Smooth muscle cell (in vitro differentiated cells): Measurements from ENCODE around the gene GNAI2. TPM values are rescaled to one million over a fixed set of nuclear protein-coding genes. Genes with fewer than 3 reads are reported as not detected.

Experiments used
- DNase-seq: peaks from one replicate; lab custom pipeline; 2025; ENCODE audit not compliant: unreplicated experiment; lab: John Stamatoyannopoulos, UW
- H2AFZ ChIP-seq: fragments of 200-600 bp; sonication (generic); 2 replicates; pipeline ENCODE4 v1.6.0; 2016; ENCODE audit warnings: antibody characterized with exemption, low read depth, mild to moderate bottlenecking
- H3F3A ChIP-seq: fragments of 200-600 bp; sonication (generic); 2 replicates; pipeline ENCODE4 v1.6.0; 2017; ENCODE audit warnings: antibody characterized with exemption, low read depth
- H3K27ac ChIP-seq: fragments of 200-600 bp; sonication (generic); 2 replicates; pipeline ENCODE4 v1.5.1; 2016; ENCODE audit warnings: low read depth, mild to moderate bottlenecking
- H3K27me3 ChIP-seq: fragments of 200-600 bp; sonication (generic); 2 replicates; pipeline ENCODE4 v1.6.1; 2016; ENCODE audit warnings: low read depth, mild to moderate bottlenecking
- H3K36me3 ChIP-seq: fragments of 200-600 bp; sonication (generic); 2 replicates; pipeline ENCODE4 v1.5.1; 2016; ENCODE audit warnings: low read depth
- H3K4me1 ChIP-seq: fragments of 200-600 bp; sonication (generic); 2 replicates; pipeline ENCODE4 v1.5.1; 2016; ENCODE audit warnings: low read depth
- H3K4me2 ChIP-seq: fragments of 200-600 bp; sonication (generic); 2 replicates; pipeline ENCODE4 v1.6.0; 2016; ENCODE audit warnings: mild to moderate bottlenecking
- H3K4me3 ChIP-seq: fragments of 200-600 bp; sonication (generic); 2 replicates; pipeline ENCODE4 v1.5.1; 2016; ENCODE audit warnings: mild to moderate bottlenecking
- H3K79me2 ChIP-seq: fragments of 200-600 bp; sonication (generic); 2 replicates; pipeline ENCODE4 v1.6.0; 2016; ENCODE audit warnings: low read depth, mild to moderate bottlenecking
- H3K9ac ChIP-seq: fragments of 200-600 bp; sonication (generic); 2 replicates; pipeline ENCODE4 v1.6.0; 2016; ENCODE audit warnings: low read depth
- H3K9me3 ChIP-seq: fragments of 200-600 bp; sonication (generic); replicated peaks from 2 replicates; pipeline ENCODE4 v1.5.1; 2016; ENCODE audit warnings: low read depth
- H4K20me1 ChIP-seq: fragments of 200-600 bp; sonication (generic); 2 replicates; pipeline ENCODE4 v1.6.0; 2016; ENCODE audit warnings: low read depth
- CTCF ChIP-seq: fragments of 200-600 bp; sonication (generic); IDR thresholded peaks from 2 replicates; pipeline ENCODE4 v1.5.1; 2017; ENCODE audit warnings: borderline replicate concordance, mild to moderate bottlenecking, antibody characterized with exemption; ENCODE audit not compliant: insufficient read depth, poor library complexity, severe bottlenecking
- WGBS: methylation state at CpG from one replicate; pipeline ENCODE4 v1.1.7; 2016; ENCODE audit warnings: low lambda C conversion rate; 5-methylcytosine and 5-hydroxymethylcytosine counted together
- polyA plus RNA-seq: library from polyadenylated mRNA; unstranded; fragments of >200 nt; fragmentation: Nextera tagmentation; extraction: Ambion mirVana; gene quantifications from 2 replicates; pipeline ENCODE4 v1.2.1, GENCODE V29; 2016
- total RNA-seq: library from RNA; depleted of rRNA; stranded (reverse); fragments of >200 nt; gene quantifications from 2 replicates; pipeline ENCODE4 v1.2.3, GENCODE V29; 2014

Gene GNAI2
- total and polyA plus RNA-seq, 2 experiments from 2014 or later = 209 to 454 TPM

DNA sequence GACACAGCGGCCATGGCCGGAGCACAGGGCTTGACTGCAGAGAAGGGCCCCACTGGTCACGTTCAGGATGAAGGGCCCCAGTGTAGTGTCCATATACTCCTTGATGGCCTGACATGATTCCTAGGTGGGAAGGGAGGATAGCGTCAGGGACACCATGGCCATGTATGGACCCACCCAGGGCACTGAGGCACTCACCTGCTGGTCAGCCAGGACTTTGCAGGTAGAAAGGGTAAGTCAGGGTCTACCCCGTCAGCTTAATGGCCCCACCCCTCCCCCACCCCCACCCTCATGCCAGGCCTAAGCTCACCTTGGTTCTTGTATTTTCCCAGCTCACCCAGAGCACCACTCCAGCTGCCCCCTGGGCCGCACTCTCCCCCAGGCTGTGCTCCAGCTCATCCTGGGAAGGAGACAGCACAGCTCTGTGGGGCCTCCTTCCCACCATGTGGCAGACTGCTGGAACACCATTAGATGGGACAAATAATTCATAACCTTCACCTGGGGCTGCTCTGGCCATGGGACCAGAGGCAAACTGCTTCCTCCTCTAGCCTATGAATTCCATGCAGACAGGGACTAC, 64.8 kb downstream of the GNAI2 start:
- Histone ChIP-seq H3K36me3 (no peaks in the 10 kb centered on the region), H2AFZ (no peak overlapping the region), H3K4me3 (no peak overlapping the region), H3K27ac (no peak overlapping the region), H4K20me1 (no peaks in the 10 kb centered on the region), H3F3A (peaks cover 4% of the 10 kb centered on the region), H3K9me3 (no peaks in the 10 kb centered on the region), H3K27me3 (no peaks in the 10 kb centered on the region), H3K4me1 (peaks cover 13% of the 10 kb centered on the region), H3K4me2 (peak overlapping the region; percentile 94), H3K9ac (no peak overlapping the region), H3K79me2 (no peaks in the 10 kb centered on the region)
- no peak for DNase-seq
- TF ChIP-seq CTCF = no peak
- 97% methylated on average over 6 of the region's 6 CpGs for WGBS

DNA sequence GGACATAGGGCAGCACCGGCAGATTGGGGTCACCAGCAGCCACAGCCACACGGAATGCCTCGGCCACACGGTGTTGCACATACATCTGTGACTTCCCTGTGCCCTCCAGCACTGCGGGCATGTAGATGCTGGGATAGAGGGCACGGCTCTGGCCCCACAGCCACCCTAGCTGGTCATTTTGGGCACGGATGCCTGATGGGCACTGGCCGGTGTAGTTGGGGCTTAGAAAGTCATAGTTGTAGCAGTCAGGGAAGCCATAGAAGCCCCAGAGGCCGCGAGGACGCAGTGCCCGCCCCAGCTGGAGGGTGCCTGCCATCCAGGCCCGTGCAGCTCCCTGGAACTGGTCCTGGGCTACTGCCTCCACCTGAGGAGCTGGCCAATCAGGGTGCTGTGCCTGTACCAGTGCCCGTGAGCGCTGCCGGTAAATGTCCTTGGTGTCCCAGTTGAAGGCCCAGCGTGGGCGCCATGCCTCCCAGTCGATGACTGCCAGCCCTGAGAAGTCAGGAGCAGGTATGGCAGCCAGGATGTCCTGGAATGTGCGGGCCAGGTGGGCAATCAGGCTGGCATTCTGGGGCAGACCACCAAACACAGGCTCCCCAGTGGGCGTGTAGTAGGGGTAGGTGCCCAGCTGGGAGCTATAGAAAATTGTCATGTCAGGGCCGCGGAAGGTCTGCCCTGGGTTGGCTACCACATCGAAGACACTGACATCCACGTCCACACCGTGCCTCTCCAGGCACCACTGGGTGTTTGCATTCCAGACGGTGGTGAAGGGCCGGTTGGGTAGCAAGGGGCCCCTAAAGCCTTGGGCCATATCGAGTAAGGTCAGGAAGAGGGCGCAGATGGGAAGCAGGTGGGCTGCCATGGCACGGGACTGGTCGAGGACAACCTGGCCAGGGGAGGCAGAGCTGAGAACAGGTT, 66.3 kb downstream of the GNAI2 start:
- no peak overlapping the region for H3K27ac ChIP-seq

DNA sequence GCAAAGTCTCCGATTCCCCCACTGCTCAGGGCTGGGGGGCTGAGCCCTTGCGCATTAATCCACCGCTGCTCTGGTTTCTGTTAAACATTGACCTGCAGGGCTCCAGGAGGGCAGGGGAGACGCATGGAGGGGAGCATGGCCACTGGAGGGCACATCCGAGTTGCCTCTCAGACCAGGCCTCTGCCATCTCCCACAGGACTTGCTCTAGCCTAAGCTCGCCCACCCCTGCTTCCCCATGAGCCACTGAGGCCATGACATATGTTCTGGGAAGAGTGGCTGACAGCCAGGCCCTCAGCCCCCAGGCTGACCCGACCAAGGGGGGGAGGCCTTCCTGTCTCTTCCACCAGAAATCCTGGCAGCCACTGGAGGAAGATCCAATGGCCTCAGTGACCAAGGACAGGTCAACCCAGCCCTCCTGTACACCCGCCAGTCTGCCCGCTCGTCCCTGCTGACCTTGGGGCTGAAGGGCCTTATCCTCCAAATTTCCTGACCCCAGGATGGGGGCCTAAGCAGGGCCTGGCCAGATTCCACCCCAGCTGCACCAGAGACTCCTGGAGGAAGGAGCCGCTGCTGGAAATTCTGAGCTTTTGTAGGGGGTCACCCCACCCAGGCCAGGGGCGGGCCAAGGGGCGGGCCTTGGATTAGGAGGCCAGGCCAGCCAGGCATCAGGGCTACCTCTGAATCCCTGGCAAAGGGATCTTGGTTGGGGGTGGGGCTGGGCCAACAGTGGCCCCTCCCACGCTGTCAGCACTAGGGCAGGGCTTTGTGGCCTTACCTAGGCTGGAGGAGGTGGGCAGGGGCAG, 67.2 kb downstream of the GNAI2 start, which contains the start of gene HYAL1:
Gene HYAL1 (minus strand): TSS at position 562 of the 803 bp plus-strand sequence. CDS start 618 bp downstream, outside the sequence.
- no peak for DNase-seq
- peaks cover 4% of the 10 kb centered on the region for H3F3A ChIP-seq
- no peaks in the 10 kb centered on the region for H3K36me3 ChIP-seq
- H3K4me2 ChIP-seq = no peak within 1 kb of the TSS
- no peak within 1 kb of the TSS for H3K9ac ChIP-seq
- H3K27ac ChIP-seq = no peak within 1 kb of the TSS
- H3K4me3 ChIP-seq = no peak within 1 kb of the TSS
- no peaks in the 10 kb centered on the region for H4K20me1 ChIP-seq
- no peaks in the 10 kb centered on the region for H3K9me3 ChIP-seq
- H3K79me2 ChIP-seq = no peaks in the 10 kb centered on the region
- H3K4me1 ChIP-seq = peaks cover 12% of the 10 kb centered on the region
- 85% methylated on average over 14 of the region's 14 CpGs for WGBS
- no peaks in the 10 kb centered on the region for H3K27me3 ChIP-seq
- no peak within 1 kb of the TSS for H2AFZ ChIP-seq
- no peak for TF ChIP-seq CTCF

More for the DNA sequence above, 66.3 kb downstream of the GNAI2 start:
- Histone ChIP-seq H4K20me1 (no peaks in the 10 kb centered on the region), H3K36me3 (no peaks in the 10 kb centered on the region), H3K9me3 (no peaks in the 10 kb centered on the region), H3K9ac (no peak overlapping the region), H3F3A (peaks cover 4% of the 10 kb centered on the region), H3K4me2 (no peak overlapping the region), H3K27me3 (no peaks in the 10 kb centered on the region), H3K4me3 (no peak overlapping the region), H2AFZ (no peak overlapping the region), H3K4me1 (peaks cover 13% of the 10 kb centered on the region), H3K79me2 (no peaks in the 10 kb centered on the region)
- DNase-seq = no peak
- TF ChIP-seq CTCF = no peak
- WGBS = 94% methylated on average over 32 of the region's 32 CpGs
